K562 (cell line): ENCODE data around the gene FKBP1C. TPM values are rescaled to one million over a fixed set of nuclear protein-coding genes. Genes with fewer than 3 reads are reported as not detected.

Experiments
- ATAC-seq: fragments of 200-7000 bp; cut with Tn5 transposase; 3 replicates; pipeline ENCODE4 v1.9.1; 2020; ENCODE audit warnings: moderate library complexity
- BruUV-seq: library from RNA; stranded (reverse); fragments of 400-500 nt; replicated peaks from 2 replicates; lab custom pipeline; 2021; lab: Mats Ljungman, UMichigan
- CTCF ChIA-PET: fragments of 300-600 bp; formaldehyde crosslinking; extraction: SDS; loops from one replicate; lab custom pipeline; 2021; ENCODE audit warnings: low intra/inter-chr PET ratio; lab: Yijun Ruan, JAX
- POLR2A ChIA-PET: fragments of 300-600, 350-650 bp; sonication (Branson Sonifier 250); formaldehyde crosslinking; extraction: SDS; loops from one replicate; lab custom pipeline; 2021; ENCODE audit warnings: antibody characterized with exemption, inconsistent platforms; lab: Yijun Ruan, JAX
- DNase-seq, 4 experiments: peaks; one replicate each; pipeline versions ENCODE4 v3.0.0 to v3.0.0-alpha.2; 2011 to 2018; ENCODE audit warnings: low spot score in 3 of 4, mixed read lengths in 3 of 4; ENCODE audit errors: extremely low read depth in 1 of 4
- FAIRE-seq: peaks from 2 replicates; lab custom pipeline; 2011; peaks lifted over from hg19 to GRCh38; lab: Jason Lieb, UNC
- H2AFZ ChIP-seq: 2 replicates; pipeline ENCODE4 v1.6.0; 2011; ENCODE audit warnings: low read depth, low read length, control low read depth, inconsistent platforms
- H3K27ac ChIP-seq: fragments of 200-600 bp; 3 replicates; pipeline ENCODE4 v1.8.0; 2011; ENCODE audit warnings: low read depth, mild to moderate bottlenecking, control low read depth, inconsistent platforms, low read length, moderate library complexity, mixed read lengths; ENCODE audit errors: extremely low read depth
- H3K27me3 ChIP-seq, 2 experiments: fragments of 300-600 bp in 1 of 2; 2 replicates in 1 of 2; 3 replicates in 1 of 2; pipeline versions ENCODE4 v1.6.0 to v1.8.0; 2011; ENCODE audit warnings: inconsistent platforms in 2 of 2, low read length in 2 of 2, mild to moderate bottlenecking in 1 of 2, mixed read lengths in 1 of 2, moderate library complexity in 1 of 2; ENCODE audit not compliant: control insufficient read depth in 2 of 2, insufficient read depth in 2 of 2
- H3K36me3 ChIP-seq: fragments of 300-600 bp; 3 replicates; pipeline ENCODE4 v1.8.0; 2011; ENCODE audit warnings: mild to moderate bottlenecking, low read length, inconsistent platforms; ENCODE audit not compliant: control insufficient read depth, insufficient read depth
- H3K4me1 ChIP-seq, 2 experiments: fragments of 200-600 bp in 1 of 2; replicated peaks in 1 of 2; 2 replicates in 1 of 2; 3 replicates in 1 of 2; pipeline versions ENCODE4 v1.5.1 to v1.8.0; 2011; ENCODE audit warnings: inconsistent platforms in 2 of 2, low read length in 2 of 2, mild to moderate bottlenecking in 1 of 2, mixed read lengths in 1 of 2, moderate library complexity in 1 of 2; ENCODE audit not compliant: control insufficient read depth in 2 of 2, insufficient read depth in 2 of 2
- H3K4me2 ChIP-seq: 2 replicates; pipeline ENCODE4 v1.6.1; 2011; ENCODE audit warnings: low read length, control low read depth, inconsistent platforms, mixed read lengths; ENCODE audit not compliant: insufficient read depth
- H3K4me3 ChIP-seq: fragments of 200-600 bp; sonication (generic), shearing (Covaris generic); 2 replicates; pipeline ENCODE4 v1.5.1; 2016; ENCODE audit warnings: control low read depth, inconsistent platforms
- H3K79me2 ChIP-seq: fragments of 200-600 bp; 3 replicates; pipeline ENCODE4 v1.8.0; 2011; ENCODE audit warnings: low read length, inconsistent platforms; ENCODE audit not compliant: control insufficient read depth, insufficient read depth
- H3K9ac ChIP-seq, 2 experiments: 2 replicates each; pipeline versions ENCODE4 v1.6.0 to v1.6.1; 2011; ENCODE audit warnings: low read depth in 2 of 2, low read length in 2 of 2, control low read depth in 1 of 2, inconsistent platforms in 1 of 2, mild to moderate bottlenecking in 1 of 2, mixed read lengths in 1 of 2; ENCODE audit not compliant: insufficient read depth in 1 of 2
- H3K9me1 ChIP-seq: one replicate; pipeline ENCODE4 v1.6.0; 2011; ENCODE audit warnings: inconsistent platforms, mild to moderate bottlenecking, low read length, moderate library complexity; ENCODE audit not compliant: control insufficient read depth, insufficient read depth
- H3K9me3 ChIP-seq: replicated peaks from 2 replicates; pipeline ENCODE4 v1.5.1; 2011; ENCODE audit warnings: low read depth, low read length, inconsistent platforms; ENCODE audit not compliant: control insufficient read depth, insufficient read depth
- H4K20me1 ChIP-seq: replicated peaks from 2 replicates; pipeline ENCODE4 v1.6.1; 2011; ENCODE audit warnings: low read length, inconsistent platforms, mixed read lengths; ENCODE audit not compliant: control insufficient read depth, insufficient read depth
- FOXK1 ChIP-seq: sonication (generic); formaldehyde crosslinking; IDR thresholded peaks from 2 replicates; pipeline ENCODE4 v1.8.0; 2022; ENCODE audit warnings: missing genetic modification reagents, mild to moderate bottlenecking, borderline replicate concordance
- GABPB2 ChIP-seq: fragments of 250-450 bp; sonication (Bioruptor Pico); conservative IDR thresholded peaks from 2 replicates; pipeline ENCODE4 v1.5.1; 2021; ENCODE audit warnings: mild to moderate bottlenecking
- GTF2B ChIP-seq: IDR thresholded peaks from 2 replicates; pipeline ENCODE4 v1.6.1; 2011; ENCODE audit not compliant: insufficient read length; ENCODE audit errors: extremely low read depth
- HNRNPH1 ChIP-seq: fragments of 200-400 bp; formaldehyde crosslinking; optimal IDR thresholded peaks from 2 replicates; pipeline ENCODE3; 2017; ENCODE audit warnings: low read depth, mild to moderate bottlenecking, low read length, moderate library complexity
- ILF3 ChIP-seq: fragments of 450-650 bp; IDR thresholded peaks from 2 replicates; pipeline ENCODE4 v1.6.1; 2018; ENCODE audit warnings: antibody characterized with exemption, mild to moderate bottlenecking, moderate library complexity, borderline replicate concordance
- KAT8 ChIP-seq: fragments of 450-650 bp; IDR thresholded peaks from 2 replicates; pipeline ENCODE4 v1.6.1; 2016; ENCODE audit warnings: low read depth, mild to moderate bottlenecking
- MYC ChIP-seq, 2 experiments: fragments of 250-450 bp in 1 of 2; sonication (Bioruptor Pico) in 1 of 2; IDR thresholded peaks; 2 replicates each; pipeline versions ENCODE4 v1.5.1 to v1.6.1; 2012 to 2021; ENCODE audit warnings: low read depth in 2 of 2, borderline replicate concordance in 1 of 2, improper control_type of control experiment in 1 of 2, low read length in 1 of 2, mild to moderate bottlenecking in 1 of 2, moderate library complexity in 1 of 2
- RUNX1 ChIP-seq: sonication (generic); IDR thresholded peaks from 2 replicates; pipeline ENCODE4 v1.6.1; 2016; ENCODE audit warnings: antibody characterized with exemption, low read depth
- SNRNP70 ChIP-seq: fragments of 200-400 bp; formaldehyde crosslinking; optimal IDR thresholded peaks from 2 replicates; pipeline ENCODE3; 2017; ENCODE audit warnings: low read depth, low read length
- STAT5A ChIP-seq: IDR thresholded peaks from 2 replicates; pipeline ENCODE4 v1.6.1; 2012; ENCODE audit warnings: low read length, inconsistent platforms, borderline replicate concordance
- ZFP36 ChIP-seq: fragments of 150-350 bp; IDR thresholded peaks from 2 replicates; pipeline ENCODE4 v1.6.1; 2018; ENCODE audit warnings: low read length, low read depth; ENCODE audit not compliant: partially characterized antibody
- ZNF134 ChIP-seq: fragments of 250-450 bp; sonication (Bioruptor Pico); conservative IDR thresholded peaks from 2 replicates; pipeline ENCODE4 v1.4.0; 2020
- ZNF3 ChIP-seq: fragments of 250-450 bp; sonication (Bioruptor Pico); IDR thresholded peaks from 2 replicates; pipeline ENCODE4 v1.5.0; 2021; ENCODE audit warnings: mild to moderate bottlenecking, moderate library complexity
- ZNF316 ChIP-seq: fragments of 450-650 bp; IDR thresholded peaks from 2 replicates; pipeline ENCODE4 v1.6.1; 2016
- ZSCAN29 ChIP-seq: fragments of 450-650 bp; IDR thresholded peaks from 2 replicates; pipeline ENCODE4 v1.6.1; 2017
- in situ Hi-C: fragments of 300-500 bp; cut with MboI; formaldehyde crosslinking; loops from 4 replicates; pipeline ENCODE4 v1.15.0; 2018; ENCODE audit warnings: inconsistent platforms, mixed read lengths
- intact Hi-C: fragments of 100-400 bp; cut with micrococcal nuclease; formaldehyde crosslinking; loops from 2 replicates; pipeline ENCODE4 v1.14.2; 2022
- polyA plus RNA-seq, 8 experiments: library from polyadenylated mRNA; depleted of rRNA in 4 of 8; stranded (reverse) in 5 of 8; unstranded in 3 of 8; fragments of >200 nt; fragmentation: Nextera tagmentation in 2 of 8; fragmentation: Illumina TruSeq in 1 of 8; extraction: Ambion mirVana in 2 of 8; extraction: Trizol in 1 of 8; gene quantifications; 2 replicates each; pipeline versions ENCODE4 v1.2.1 to v1.2.3, GENCODE V29; 2011 to 2014; ENCODE audit warnings: inconsistent platforms in 1 of 8, missing spikeins in 1 of 8
- total RNA-seq, 7 experiments: library from RNA; depleted of rRNA in 6 of 7; stranded (reverse); fragments of >200 nt in 6 of 7; fragmentation: Illumina TruSeq in 2 of 7; extraction: Trizol in 2 of 7; gene quantifications; 2 replicates each; pipeline versions ENCODE4 v1.2.1 to v1.2.3, GENCODE V29; 2011 to 2021; ENCODE audit warnings: low replicate concordance in 1 of 7
- TF ChIP-seq, protein P1 (sequence below): fragments of 250-450 bp; sonication (Bioruptor Pico); IDR thresholded peaks from 2 replicates; pipeline ENCODE4 v1.8.0; 2022; ENCODE audit warnings: moderate library complexity, mild to moderate bottlenecking, inconsistent platforms

Gene FKBP1C
- total and polyA plus RNA-seq, 9 of the 15 experiments (the other 6 are each of a cell fraction or from before 2014, with no cell fraction given), result 0.14 to 1.4 (median 0.28) TPM; not detected in 2

- BruUV-seq, result no TSS peak
- no peak for ATAC-seq
These were observed 35.3 kb downstream of the FKBP1C start for GRCh38 chr6:63246581-63246980.

More at GRCh38 chr6:63246581-63246980, 35.3 kb downstream of the FKBP1C start:
- Histone ChIP-seq H3K4me1 (no peaks in the 10 kb centered on the region), H3K9me3 (no peaks in the 10 kb centered on the region), H3K27ac (no peak overlapping the region), H3K9ac (no peak overlapping the region), H3K9me1 (no peaks in the 10 kb centered on the region), H4K20me1 (no peaks in the 10 kb centered on the region), H3K79me2 (no peaks in the 10 kb centered on the region), H2AFZ (no peak overlapping the region)
- in situ Hi-C loops (no loop called here), intact Hi-C loops (no loop called here)
- no peak for FAIRE-seq
- POLR2A ChIA-PET, result interaction anchor here (0.6 kb wide), 1 partner anchor 31 kb away, joined by 3 read pairs; no protein-coding TSS in a partner anchor
- CTCF ChIA-PET, result no interaction called here
- TF ChIP-seq SNRNP70 (no peak), FOXK1 (no peak), ZNF316 (no peak), ZSCAN29 (no peak), ZFP36 (no peak), STAT5A (no peak), MYC (IDR thresholded peaks at IDR 0.05; ENCODE audit: low read depth, low read length) (no peak), MYC (CRISPR knock-in tag; IDR thresholded peaks at IDR 0.05; ENCODE audit: borderline replicate concordance, low read depth) (no peak), GTF2B (no peak), GABPB2 (CRISPR knock-in tag) (no peak), ZNF134 (CRISPR knock-in tag) (no peak), RUNX1 (no peak), HNRNPH1 (no peak), ZNF3 (CRISPR knock-in tag) (no peak), KAT8 (no peak), ILF3 (no peak)
- TF ChIP-seq, protein P1, sequence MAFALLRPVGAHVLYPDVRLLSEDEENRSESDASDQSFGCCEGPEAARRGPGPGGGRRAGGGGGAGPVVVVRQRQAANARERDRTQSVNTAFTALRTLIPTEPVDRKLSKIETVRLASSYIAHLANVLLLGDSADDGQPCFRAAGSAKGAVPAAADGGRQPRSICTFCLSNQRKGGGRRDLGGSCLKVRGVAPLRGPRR, result no peak
- TF ChIP-seq, all 486 proteins: peak for 0
- Histone ChIP-seq H3K36me3 (no peaks in the 10 kb centered on the region), H3K27me3 (no peaks in the 10 kb centered on the region), H3K4me3 (no peak overlapping the region), H3K4me2 (no peak overlapping the region)
- no peak for DNase-seq
